K562 (cell line): Measurements from ENCODE around the gene CDCP1. TPM values are rescaled to one million over a fixed set of nuclear protein-coding genes. Genes with fewer than 3 reads are reported as not detected.

Source experiments
- CBX5 ChIP-seq: IDR thresholded peaks from 2 replicates; pipeline ENCODE4 v1.6.1; 2014; ENCODE audit warnings: low read depth, borderline replicate concordance
- KDM1A ChIP-seq, 2 experiments: fragments of 450-650 bp; IDR thresholded peaks; 2 replicates each; pipeline ENCODE4 v1.6.1; 2016; ENCODE audit warnings: mild to moderate bottlenecking in 2 of 2
- MECOM ChIP-seq: fragments of 250-450 bp; sonication (Bioruptor Pico); IDR thresholded peaks from 2 replicates; pipeline ENCODE4 v1.8.0; 2022; ENCODE audit warnings: inconsistent platforms
- RAD21 ChIP-seq, 2 experiments: fragments of 250-450 bp in 1 of 2; fragments of 450-650 bp in 1 of 2; sonication (Bioruptor Pico) in 1 of 2; formaldehyde crosslinking in 1 of 2; IDR thresholded peaks in 1 of 2; conservative IDR thresholded peaks in 1 of 2; 2 replicates each; pipeline versions ENCODE4 v1.4.0 to v1.8.0; 2020 to 2022; ENCODE audit warnings: mild to moderate bottlenecking in 2 of 2, moderate library complexity in 1 of 2
- SIRT6 ChIP-seq: IDR thresholded peaks from one replicate; pipeline ENCODE4 v1.6.1; 2012; ENCODE audit warnings: low read depth, mild to moderate bottlenecking, control low read depth, inconsistent platforms, low read length, moderate library complexity
- ZNF24 ChIP-seq: fragments of 450-650 bp; IDR thresholded peaks from 2 replicates; pipeline ENCODE4 v1.6.1; 2016
- ZNF77 ChIP-seq: fragments of 250-450 bp; sonication (Bioruptor Pico); IDR thresholded peaks from 2 replicates; pipeline ENCODE4 v1.5.0; 2020
- polyA plus RNA-seq, 8 experiments: library from polyadenylated mRNA; depleted of rRNA in 4 of 8; stranded (reverse) in 5 of 8; unstranded in 3 of 8; fragments of >200 nt; fragmentation: Nextera tagmentation in 2 of 8; fragmentation: Illumina TruSeq in 1 of 8; extraction: Ambion mirVana in 2 of 8; extraction: Trizol in 1 of 8; gene quantifications; 2 replicates each; pipeline versions ENCODE4 v1.2.1 to v1.2.3, GENCODE V29; 2011 to 2014; ENCODE audit warnings: inconsistent platforms in 1 of 8, missing spikeins in 1 of 8
- total RNA-seq, 7 experiments: library from RNA; depleted of rRNA in 6 of 7; stranded (reverse); fragments of >200 nt in 6 of 7; fragmentation: Illumina TruSeq in 2 of 7; extraction: Trizol in 2 of 7; gene quantifications; 2 replicates each; pipeline versions ENCODE4 v1.2.1 to v1.2.3, GENCODE V29; 2011 to 2021; ENCODE audit warnings: low replicate concordance in 1 of 7
- TF ChIP-seq, protein P1 (sequence below), 3 experiments: IDR thresholded peaks in 2 of 3; conservative IDR thresholded peaks in 1 of 3; 2 replicates each; pipeline ENCODE4 v1.5.1; 2011 to 2012; ENCODE audit warnings: low read length in 3 of 3, mild to moderate bottlenecking in 3 of 3, control low read depth in 2 of 3, improper control_type of control experiment in 1 of 3, inconsistent platforms in 1 of 3, low read depth in 1 of 3, mixed read lengths in 1 of 3, moderate library complexity in 1 of 3; ENCODE audit not compliant: insufficient read depth in 2 of 3
- TF ChIP-seq, protein P2 (sequence below): fragments of 450-650 bp; IDR thresholded peaks from 2 replicates; pipeline ENCODE4 v1.6.1; 2017; ENCODE audit warnings: antibody characterized with exemption, mild to moderate bottlenecking
- TF ChIP-seq, protein P3 (sequence below): fragments of 250-450 bp; sonication (Bioruptor Pico); IDR thresholded peaks from 2 replicates; pipeline ENCODE4 v1.5.0; 2021; ENCODE audit warnings: mild to moderate bottlenecking, borderline replicate concordance

The CDCP1 gene
- total and polyA plus RNA-seq, 9 of the 15 experiments (the other 6 are each of a cell fraction or from before 2014, with no cell fraction given), result 3.9 to 16.4 (median 5.2) TPM

DNA sequence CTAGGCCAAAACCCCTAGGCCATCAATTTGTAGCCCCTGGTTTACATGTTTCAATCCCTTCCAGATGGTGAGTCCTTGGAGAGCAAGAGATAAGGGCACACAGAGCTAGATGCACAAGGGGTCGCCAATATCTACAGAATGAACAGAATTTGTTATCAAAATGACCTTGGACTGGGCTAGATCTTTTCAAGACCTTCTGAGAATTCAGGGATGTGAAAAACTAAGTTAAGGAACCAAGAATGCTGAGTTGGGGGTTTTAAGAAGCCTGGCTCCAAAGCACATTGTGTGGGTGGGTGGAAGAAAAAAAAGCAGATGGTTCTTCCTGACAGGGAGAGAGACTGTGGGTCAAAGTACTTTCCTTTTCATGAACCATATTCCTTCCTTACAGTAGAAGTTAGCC is 10.2 kb downstream of the CDCP1 start (continued):
- TF ChIP-seq KDM1A (IDR thresholded peaks at IDR 0.05) (peak in 1 of 2 experiments; percentile 38; a peak in 1 of 4 replicates), ZNF77 (no peak), SIRT6 (no peak), RAD21 (CRISPR knock-in tag; conservative IDR thresholded peaks at IDR 0.05 in 1 of 2, IDR thresholded peaks at IDR 0.05 in 1 of 2) (peak; percentile 22 to 65; a peak in 2 of 4 replicates), CBX5 (no peak), MECOM (CRISPR knock-in tag) (0 out of 2 replicates have a peak, but pooled peaks have one; percentile 45), ZNF24 (0 out of 2 replicates have a peak, but pooled peaks have one; percentile 7)
- TF ChIP-seq, protein P1, sequence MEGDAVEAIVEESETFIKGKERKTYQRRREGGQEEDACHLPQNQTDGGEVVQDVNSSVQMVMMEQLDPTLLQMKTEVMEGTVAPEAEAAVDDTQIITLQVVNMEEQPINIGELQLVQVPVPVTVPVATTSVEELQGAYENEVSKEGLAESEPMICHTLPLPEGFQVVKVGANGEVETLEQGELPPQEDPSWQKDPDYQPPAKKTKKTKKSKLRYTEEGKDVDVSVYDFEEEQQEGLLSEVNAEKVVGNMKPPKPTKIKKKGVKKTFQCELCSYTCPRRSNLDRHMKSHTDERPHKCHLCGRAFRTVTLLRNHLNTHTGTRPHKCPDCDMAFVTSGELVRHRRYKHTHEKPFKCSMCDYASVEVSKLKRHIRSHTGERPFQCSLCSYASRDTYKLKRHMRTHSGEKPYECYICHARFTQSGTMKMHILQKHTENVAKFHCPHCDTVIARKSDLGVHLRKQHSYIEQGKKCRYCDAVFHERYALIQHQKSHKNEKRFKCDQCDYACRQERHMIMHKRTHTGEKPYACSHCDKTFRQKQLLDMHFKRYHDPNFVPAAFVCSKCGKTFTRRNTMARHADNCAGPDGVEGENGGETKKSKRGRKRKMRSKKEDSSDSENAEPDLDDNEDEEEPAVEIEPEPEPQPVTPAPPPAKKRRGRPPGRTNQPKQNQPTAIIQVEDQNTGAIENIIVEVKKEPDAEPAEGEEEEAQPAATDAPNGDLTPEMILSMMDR (IDR thresholded peaks at IDR 0.05 in 2 of 3, conservative IDR thresholded peaks at IDR 0.05 in 1 of 3; ENCODE audit: insufficient read depth in 2 of 3, low read depth in 1 of 3, low read length in 3 of 3), result peak in 2 of 3 experiments; percentile 15 to 40; a peak in 2 of 6 replicates
- TF ChIP-seq, protein P2, sequence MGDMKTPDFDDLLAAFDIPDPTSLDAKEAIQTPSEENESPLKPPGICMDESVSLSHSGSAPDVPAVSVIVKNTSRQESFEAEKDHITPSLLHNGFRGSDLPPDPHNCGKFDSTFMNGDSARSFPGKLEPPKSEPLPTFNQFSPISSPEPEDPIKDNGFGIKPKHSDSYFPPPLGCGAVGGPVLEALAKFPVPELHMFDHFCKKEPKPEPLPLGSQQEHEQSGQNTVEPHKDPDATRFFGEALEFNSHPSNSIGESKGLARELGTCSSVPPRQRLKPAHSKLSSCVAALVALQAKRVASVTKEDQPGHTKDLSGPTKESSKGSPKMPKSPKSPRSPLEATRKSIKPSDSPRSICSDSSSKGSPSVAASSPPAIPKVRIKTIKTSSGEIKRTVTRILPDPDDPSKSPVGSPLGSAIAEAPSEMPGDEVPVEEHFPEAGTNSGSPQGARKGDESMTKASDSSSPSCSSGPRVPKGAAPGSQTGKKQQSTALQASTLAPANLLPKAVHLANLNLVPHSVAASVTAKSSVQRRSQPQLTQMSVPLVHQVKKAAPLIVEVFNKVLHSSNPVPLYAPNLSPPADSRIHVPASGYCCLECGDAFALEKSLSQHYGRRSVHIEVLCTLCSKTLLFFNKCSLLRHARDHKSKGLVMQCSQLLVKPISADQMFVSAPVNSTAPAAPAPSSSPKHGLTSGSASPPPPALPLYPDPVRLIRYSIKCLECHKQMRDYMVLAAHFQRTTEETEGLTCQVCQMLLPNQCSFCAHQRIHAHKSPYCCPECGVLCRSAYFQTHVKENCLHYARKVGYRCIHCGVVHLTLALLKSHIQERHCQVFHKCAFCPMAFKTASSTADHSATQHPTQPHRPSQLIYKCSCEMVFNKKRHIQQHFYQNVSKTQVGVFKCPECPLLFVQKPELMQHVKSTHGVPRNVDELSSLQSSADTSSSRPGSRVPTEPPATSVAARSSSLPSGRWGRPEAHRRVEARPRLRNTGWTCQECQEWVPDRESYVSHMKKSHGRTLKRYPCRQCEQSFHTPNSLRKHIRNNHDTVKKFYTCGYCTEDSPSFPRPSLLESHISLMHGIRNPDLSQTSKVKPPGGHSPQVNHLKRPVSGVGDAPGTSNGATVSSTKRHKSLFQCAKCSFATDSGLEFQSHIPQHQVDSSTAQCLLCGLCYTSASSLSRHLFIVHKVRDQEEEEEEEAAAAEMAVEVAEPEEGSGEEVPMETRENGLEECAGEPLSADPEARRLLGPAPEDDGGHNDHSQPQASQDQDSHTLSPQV, result peak; percentile 95
- TF ChIP-seq, protein P3, sequence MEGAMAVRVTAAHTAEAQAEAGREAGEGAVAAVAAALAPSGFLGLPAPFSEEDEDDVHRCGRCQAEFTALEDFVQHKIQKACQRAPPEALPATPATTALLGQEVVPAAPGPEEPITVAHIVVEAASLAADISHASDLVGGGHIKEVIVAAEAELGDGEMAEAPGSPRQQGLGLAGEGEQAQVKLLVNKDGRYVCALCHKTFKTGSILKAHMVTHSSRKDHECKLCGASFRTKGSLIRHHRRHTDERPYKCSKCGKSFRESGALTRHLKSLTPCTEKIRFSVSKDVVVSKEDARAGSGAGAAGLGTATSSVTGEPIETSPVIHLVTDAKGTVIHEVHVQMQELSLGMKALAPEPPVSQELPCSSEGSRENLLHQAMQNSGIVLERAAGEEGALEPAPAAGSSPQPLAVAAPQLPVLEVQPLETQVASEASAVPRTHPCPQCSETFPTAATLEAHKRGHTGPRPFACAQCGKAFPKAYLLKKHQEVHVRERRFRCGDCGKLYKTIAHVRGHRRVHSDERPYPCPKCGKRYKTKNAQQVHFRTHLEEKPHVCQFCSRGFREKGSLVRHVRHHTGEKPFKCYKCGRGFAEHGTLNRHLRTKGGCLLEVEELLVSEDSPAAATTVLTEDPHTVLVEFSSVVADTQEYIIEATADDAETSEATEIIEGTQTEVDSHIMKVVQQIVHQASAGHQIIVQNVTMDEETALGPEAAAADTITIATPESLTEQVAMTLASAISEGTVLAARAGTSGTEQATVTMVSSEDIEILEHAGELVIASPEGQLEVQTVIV (CRISPR knock-in tag), result no peak
